Activated T-helper 1 cell treated with anti-CD3 and anti-CD28 coated beads, Interleukin-2, amount 50 U/mL, for 16 hours (primary cell): ENCODE results near the gene LUC7L3.
"Not testable (repeated sequence)": the region's sequence is repeated elsewhere in the genome, so short reads cannot be mapped to it uniquely, and the experiment has no call there.

Experiments used
- DNase-seq, 2 donors: peaks; one replicate each; pipeline ENCODE4 v3.0.0-alpha.2; 2020; ENCODE audit warnings: low read depth in 1 of 2, low spot score in 1 of 2

Gene LUC7L3

GRCh38 chr17:50708050-50709000 is 11.1 kb upstream of the LUC7L3 start:
- DNase-seq, result no peak

- DNase-seq, result not testable (repeated sequence)
Measured at GRCh38 chr17:50709053-50709452, 10.3 kb upstream of the LUC7L3 start.

- DNase-seq, result no peak
Measured at GRCh38 chr17:50710025-50710424, 9.4 kb upstream of the LUC7L3 start.

GRCh38 chr17:50710650-50711049 is 8.8 kb upstream of the LUC7L3 start:
- no peak for DNase-seq

GRCh38 chr17:50712641-50713040 is 6.8 kb upstream of the LUC7L3 start:
- DNase-seq, result no peak

GRCh38 chr17:50715471-50715870 is 3.9 kb upstream of the LUC7L3 start:
- DNase-seq, result no peak

GRCh38 chr17:50719924-50720794 is 756 bp downstream of the LUC7L3 start:
- no peak for DNase-seq

- DNase-seq, result no peak
Measured at GRCh38 chr17:50721194-50722010, 2.0 kb downstream of the LUC7L3 start.

- no peak for DNase-seq
Measured at GRCh38 chr17:50722746-50723145, 3.3 kb downstream of the LUC7L3 start.

GRCh38 chr17:50724622-50725021 is 5.2 kb downstream of the LUC7L3 start:
- not testable (repeated sequence) for DNase-seq

GRCh38 chr17:50725769-50726655 is 6.6 kb downstream of the LUC7L3 start:
- DNase-seq, result no peak

- DNase-seq, result no peak
Measured at GRCh38 chr17:50728112-50728429, 8.7 kb downstream of the LUC7L3 start.

GRCh38 chr17:50728881-50729765 is 9.7 kb downstream of the LUC7L3 start:
- no peak for DNase-seq

- no peak for DNase-seq
Measured at GRCh38 chr17:50731575-50732460, 12.4 kb downstream of the LUC7L3 start.

- DNase-seq, result no peak
Measured at GRCh38 chr17:50735287-50735686, 15.9 kb downstream of the LUC7L3 start.

- DNase-seq, result no peak
Measured at GRCh38 chr17:50737118-50737698, 17.8 kb downstream of the LUC7L3 start.

GRCh38 chr17:50739098-50739497 is 19.7 kb downstream of the LUC7L3 start:
- no peak for DNase-seq

GRCh38 chr17:50745631-50746030 is 26.2 kb downstream of the LUC7L3 start:
- no peak for DNase-seq
